HG03575 (cell line): Measurements from ENCODE around the gene CTNNBL1.

Experiments used
- ATAC-seq: cut with Tn5 transposase; IDR thresholded peaks from one replicate; pipeline ENCODE4 v1.9.1; 2021; ENCODE audit not compliant: unreplicated experiment, insufficient number of reproducible peaks, low FRiP score; ENCODE audit errors: extremely low read depth

The CTNNBL1 gene

GRCh38 chr20:37915800-37916570 lies 222.2 kb downstream of the CTNNBL1 start:
- ATAC-seq = no peak

- no peak for ATAC-seq
Observed at GRCh38 chr20:37917461-37917860, 223.6 kb downstream of the CTNNBL1 start.

- ATAC-seq = no peak
Observed at GRCh38 chr20:37918035-37918434, 224.2 kb downstream of the CTNNBL1 start.

GRCh38 chr20:37919389-37920040 lies 225.7 kb downstream of the CTNNBL1 start:
- ATAC-seq = no peak

- ATAC-seq = no peak
Observed at GRCh38 chr20:37920270-37920669, 226.4 kb downstream of the CTNNBL1 start.

- ATAC-seq = no peak
Observed at GRCh38 chr20:37920679-37921322, 227.0 kb downstream of the CTNNBL1 start.

- ATAC-seq = no peak
Observed at GRCh38 chr20:37921341-37921929, 227.6 kb downstream of the CTNNBL1 start.
